ENCODE measurements around the gene HIC1.

The HIC1 gene

DNA sequence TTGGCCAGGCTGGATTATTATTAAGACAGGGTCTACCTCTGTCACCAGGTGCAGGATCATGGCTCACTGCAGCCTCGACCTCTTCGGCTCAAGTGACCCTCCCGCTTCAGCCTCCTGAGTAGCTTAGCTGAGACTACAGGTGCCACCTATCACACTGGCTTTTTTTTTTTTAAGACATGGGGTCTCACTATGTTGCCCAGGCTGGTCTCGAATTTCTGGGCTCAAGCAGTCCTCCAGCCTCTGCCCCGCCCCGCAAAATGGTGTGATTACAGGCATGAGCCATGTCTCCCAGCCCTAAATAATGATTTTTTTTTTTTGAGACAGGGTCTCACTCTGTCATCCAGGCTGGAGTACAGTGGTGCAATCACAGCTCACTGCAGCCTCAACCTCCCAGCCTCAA lies 7.3 kb upstream of the HIC1 start:
- peaks cover 34% of the 10 kb centered on the region for H3K4me1 ChIP-seq (ENCODE audit: control insufficient read depth, insufficient read depth, low read length)

GRCh38 chr17:2048805-2049204 lies 6.1 kb upstream of the HIC1 start:
- peaks cover 0 to 6% of the 10 kb centered on the region in 2 donors for H3K36me3 ChIP-seq (ENCODE audit: control insufficient read depth in 2 of 2, insufficient read depth in 2 of 2, low read length in 2 of 2)
- H3K4me3 ChIP-seq (ENCODE audit: low read length in 2 of 2), result peak overlapping the region; percentile 66 to 79
- H3K9me3 ChIP-seq (ENCODE audit: control insufficient read depth in 2 of 2, low read length in 2 of 2), result no peaks in the 10 kb centered on the region
- H3K27me3 ChIP-seq (ENCODE audit: control insufficient read depth in 1 of 2, insufficient read depth in 2 of 2, low read length in 2 of 2), result peaks cover 13 to 33% of the 10 kb centered on the region in 2 donors
- H3K4me1 ChIP-seq (ENCODE audit: control insufficient read depth, insufficient read depth, low read length), result peaks cover 33% of the 10 kb centered on the region
- peak overlapping the region in 1 of 2 donors; percentile 64 for H3K9ac ChIP-seq (ENCODE audit: low read length in 2 of 2)
- no peak overlapping the region for H3K27ac ChIP-seq (ENCODE audit: low read length)

More for the DNA sequence above, 7.3 kb upstream of the HIC1 start:
- H3K9me3 ChIP-seq (ENCODE audit: control insufficient read depth in 2 of 2, low read length in 2 of 2), result no peaks in the 10 kb centered on the region
- H3K36me3 ChIP-seq (ENCODE audit: control insufficient read depth in 2 of 2, insufficient read depth in 2 of 2, low read length in 2 of 2), result peaks cover 9 to 15% of the 10 kb centered on the region in 2 donors
- peaks cover 9 to 25% of the 10 kb centered on the region in 2 donors for H3K27me3 ChIP-seq (ENCODE audit: control insufficient read depth in 1 of 2, insufficient read depth in 2 of 2, low read length in 2 of 2)
- H3K4me3 ChIP-seq (ENCODE audit: low read length in 2 of 2), result no peak overlapping the region
- H3K9ac ChIP-seq (ENCODE audit: low read length in 2 of 2), result no peak overlapping the region
- H3K27ac ChIP-seq (ENCODE audit: low read length), result no peak overlapping the region

GRCh38 chr17:2049333-2050299 lies 5.3 kb upstream of the HIC1 start:
- Histone ChIP-seq H3K27ac (ENCODE audit: low read length) (peak overlapping the region; percentile 24), H3K9ac (ENCODE audit: low read length in 2 of 2) (peak overlapping the region; percentile 55 to 64), H3K27me3 (ENCODE audit: control insufficient read depth in 1 of 2, insufficient read depth in 2 of 2, low read length in 2 of 2) (peaks cover 17 to 41% of the 10 kb centered on the region in 2 donors), H3K36me3 (ENCODE audit: control insufficient read depth in 2 of 2, insufficient read depth in 2 of 2, low read length in 2 of 2) (no peaks in the 10 kb centered on the region), H3K4me1 (ENCODE audit: control insufficient read depth, insufficient read depth, low read length) (peaks cover 33% of the 10 kb centered on the region), H3K4me3 (ENCODE audit: low read length in 2 of 2) (peak overlapping the region; percentile 66 to 79), H3K9me3 (ENCODE audit: control insufficient read depth in 2 of 2, low read length in 2 of 2) (no peaks in the 10 kb centered on the region)

GRCh38 chr17:2050300-2051060 lies 4.4 kb upstream of the HIC1 start:
- Histone ChIP-seq H3K27me3 (ENCODE audit: control insufficient read depth in 1 of 2, insufficient read depth in 2 of 2, low read length in 2 of 2) (peaks cover 18 to 48% of the 10 kb centered on the region in 2 donors), H3K27ac (ENCODE audit: low read length) (no peak overlapping the region), H3K9ac (ENCODE audit: low read length in 2 of 2) (no peak overlapping the region), H3K9me3 (ENCODE audit: control insufficient read depth in 2 of 2, low read length in 2 of 2) (no peaks in the 10 kb centered on the region), H3K36me3 (ENCODE audit: control insufficient read depth in 2 of 2, insufficient read depth in 2 of 2, low read length in 2 of 2) (no peaks in the 10 kb centered on the region), H3K4me1 (ENCODE audit: control insufficient read depth, insufficient read depth, low read length) (peaks cover 42% of the 10 kb centered on the region), H3K4me3 (ENCODE audit: low read length in 2 of 2) (peak overlapping the region in 1 of 2 donors; percentile 59)

GRCh38 chr17:2051061-2051932 lies 3.6 kb upstream of the HIC1 start:
- Histone ChIP-seq H3K9ac (ENCODE audit: low read length in 2 of 2) (no peak overlapping the region), H3K36me3 (ENCODE audit: control insufficient read depth in 2 of 2, insufficient read depth in 2 of 2, low read length in 2 of 2) (no peaks in the 10 kb centered on the region), H3K27me3 (ENCODE audit: control insufficient read depth in 1 of 2, insufficient read depth in 2 of 2, low read length in 2 of 2) (peaks cover 20 to 52% of the 10 kb centered on the region in 2 donors), H3K9me3 (ENCODE audit: control insufficient read depth in 2 of 2, low read length in 2 of 2) (no peaks in the 10 kb centered on the region), H3K4me3 (ENCODE audit: low read length in 2 of 2) (no peak overlapping the region), H3K4me1 (ENCODE audit: control insufficient read depth, insufficient read depth, low read length) (peaks cover 43% of the 10 kb centered on the region), H3K27ac (ENCODE audit: low read length) (no peak overlapping the region)

GRCh38 chr17:2051933-2052559 lies 2.9 kb upstream of the HIC1 start:
- Histone ChIP-seq H3K9ac (ENCODE audit: low read length in 2 of 2) (no peak overlapping the region), H3K9me3 (ENCODE audit: control insufficient read depth in 2 of 2, low read length in 2 of 2) (no peaks in the 10 kb centered on the region), H3K4me3 (ENCODE audit: low read length in 2 of 2) (no peak overlapping the region), H3K36me3 (ENCODE audit: control insufficient read depth in 2 of 2, insufficient read depth in 2 of 2, low read length in 2 of 2) (no peaks in the 10 kb centered on the region), H3K4me1 (ENCODE audit: control insufficient read depth, insufficient read depth, low read length) (peaks cover 45% of the 10 kb centered on the region), H3K27me3 (ENCODE audit: control insufficient read depth in 1 of 2, insufficient read depth in 2 of 2, low read length in 2 of 2) (peaks cover 20 to 57% of the 10 kb centered on the region in 2 donors), H3K27ac (ENCODE audit: low read length) (no peak overlapping the region)

DNA sequence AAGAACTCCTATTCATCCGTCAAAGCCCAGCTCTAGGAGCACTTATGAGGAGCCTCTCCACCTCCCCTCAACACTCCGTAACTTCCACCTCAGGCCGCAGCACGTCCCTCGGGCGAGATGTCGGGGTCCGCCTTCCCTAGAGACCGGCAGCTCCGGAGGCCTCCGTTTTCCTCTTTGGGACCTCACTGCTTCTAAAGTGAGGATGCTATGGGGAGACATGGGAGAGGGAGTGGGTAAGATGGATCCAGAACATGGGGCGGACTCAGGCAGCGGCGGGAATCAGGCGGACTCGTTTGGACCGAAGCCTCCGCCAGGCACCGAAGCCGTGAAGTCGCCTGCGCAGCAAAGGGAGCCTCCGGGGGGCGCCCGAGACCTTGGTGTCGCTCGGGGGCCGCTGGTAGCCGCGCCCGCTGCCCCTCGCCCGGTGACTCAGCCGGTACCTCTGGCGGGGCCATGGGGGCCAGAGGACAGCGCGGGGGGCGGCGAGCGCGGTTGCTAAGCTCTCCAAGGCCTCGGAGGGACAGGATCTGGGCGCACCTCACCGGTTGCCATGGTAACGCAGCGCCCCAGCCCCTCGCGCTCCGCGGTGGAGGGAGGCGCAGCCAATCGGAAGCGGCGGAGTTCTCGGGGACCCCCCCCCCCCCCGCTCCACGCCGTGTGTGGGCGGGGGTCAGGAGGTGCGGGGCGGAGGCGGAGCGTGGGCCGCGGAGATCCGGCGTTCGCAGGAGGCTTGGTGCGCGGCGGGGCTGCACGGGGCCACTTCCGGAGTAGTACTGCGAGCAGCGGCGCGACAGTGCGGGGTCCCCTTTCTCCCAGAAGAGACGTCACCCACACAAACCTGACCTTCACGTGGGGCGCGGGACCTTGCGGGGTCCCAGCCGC lies 1.3 kb upstream of the HIC1 start:
- peak overlapping the region; percentile 46 for H3K27ac ChIP-seq (ENCODE audit: low read length)
- H3K9ac ChIP-seq (ENCODE audit: low read length in 2 of 2), result no peak overlapping the region
- peaks cover 45% of the 10 kb centered on the region for H3K4me1 ChIP-seq (ENCODE audit: control insufficient read depth, insufficient read depth, low read length)
- no peaks in the 10 kb centered on the region for H3K36me3 ChIP-seq (ENCODE audit: control insufficient read depth in 2 of 2, insufficient read depth in 2 of 2, low read length in 2 of 2)
- peaks cover 20 to 68% of the 10 kb centered on the region in 2 donors for H3K27me3 ChIP-seq (ENCODE audit: control insufficient read depth in 1 of 2, insufficient read depth in 2 of 2, low read length in 2 of 2)
- no peaks in the 10 kb centered on the region for H3K9me3 ChIP-seq (ENCODE audit: control insufficient read depth in 2 of 2, low read length in 2 of 2)
- peak overlapping the region; percentile 55 to 71 for H3K4me3 ChIP-seq (ENCODE audit: low read length in 2 of 2)

GRCh38 chr17:2054262-2054511 lies 716 bp upstream of the HIC1 start:
- no peaks in the 10 kb centered on the region for H3K36me3 ChIP-seq (ENCODE audit: control insufficient read depth in 2 of 2, insufficient read depth in 2 of 2, low read length in 2 of 2)
- H3K27ac ChIP-seq (ENCODE audit: low read length), result peak overlapping the region; percentile 46
- H3K4me1 ChIP-seq (ENCODE audit: control insufficient read depth, insufficient read depth, low read length), result peaks cover 39% of the 10 kb centered on the region
- H3K4me3 ChIP-seq (ENCODE audit: low read length in 2 of 2), result peak overlapping the region; percentile 55 to 71
- no peak overlapping the region for H3K9ac ChIP-seq (ENCODE audit: low read length in 2 of 2)
- peaks cover 20 to 69% of the 10 kb centered on the region in 2 donors for H3K27me3 ChIP-seq (ENCODE audit: control insufficient read depth in 1 of 2, insufficient read depth in 2 of 2, low read length in 2 of 2)
- H3K9me3 ChIP-seq (ENCODE audit: control insufficient read depth in 2 of 2, low read length in 2 of 2), result no peaks in the 10 kb centered on the region

GRCh38 chr17:2055292-2056205 lies 646 bp downstream of the HIC1 start:
- H3K27me3 ChIP-seq (ENCODE audit: control insufficient read depth in 1 of 2, insufficient read depth in 2 of 2, low read length in 2 of 2), result peaks cover 20 to 61% of the 10 kb centered on the region in 2 donors
- no peaks in the 10 kb centered on the region for H3K9me3 ChIP-seq (ENCODE audit: control insufficient read depth in 2 of 2, low read length in 2 of 2)
- peaks cover 49% of the 10 kb centered on the region for H3K4me1 ChIP-seq (ENCODE audit: control insufficient read depth, insufficient read depth, low read length)
- peak overlapping the region; percentile 46 for H3K27ac ChIP-seq (ENCODE audit: low read length)
- peak overlapping the region; percentile 35 to 71 for H3K4me3 ChIP-seq (ENCODE audit: low read length in 2 of 2)
- H3K36me3 ChIP-seq (ENCODE audit: control insufficient read depth in 2 of 2, insufficient read depth in 2 of 2, low read length in 2 of 2), result no peaks in the 10 kb centered on the region
- peak overlapping the region in 1 of 2 donors; percentile 50 for H3K9ac ChIP-seq (ENCODE audit: low read length in 2 of 2)
